AG09309 (cell line): ENCODE measurements around the gene MAGI2.

ENCODE experiments used
- DNase-seq: peaks from one replicate; pipeline ENCODE4 v3.0.0-alpha.2; 2010; ENCODE audit warnings: low read depth
- H3K4me3 ChIP-seq: 2 replicates; pipeline ENCODE4 v1.5.1; 2011; ENCODE audit warnings: mild to moderate bottlenecking, low read depth, low read length, moderate library complexity; ENCODE audit not compliant: control insufficient read depth
- CTCF ChIP-seq: IDR thresholded peaks from 2 replicates; pipeline ENCODE4 v1.5.1; 2011; ENCODE audit warnings: mild to moderate bottlenecking, low read depth, low read length, inconsistent platforms; ENCODE audit not compliant: insufficient read depth, control insufficient read depth; ENCODE audit errors: missing control alignments

The MAGI2 gene

GRCh38 chr7:79462390-79462789, 8.9 kb upstream of the MAGI2 start:
- TF ChIP-seq CTCF, result no peak
- H3K4me3 ChIP-seq, result no peak overlapping the region
- no peak for DNase-seq

- no peak for DNase-seq
- H3K4me3 ChIP-seq, result no peak overlapping the region
- no peak for TF ChIP-seq CTCF
Observed at GRCh38 chr7:79461660-79462059, 8.2 kb upstream of the MAGI2 start.

DNA sequence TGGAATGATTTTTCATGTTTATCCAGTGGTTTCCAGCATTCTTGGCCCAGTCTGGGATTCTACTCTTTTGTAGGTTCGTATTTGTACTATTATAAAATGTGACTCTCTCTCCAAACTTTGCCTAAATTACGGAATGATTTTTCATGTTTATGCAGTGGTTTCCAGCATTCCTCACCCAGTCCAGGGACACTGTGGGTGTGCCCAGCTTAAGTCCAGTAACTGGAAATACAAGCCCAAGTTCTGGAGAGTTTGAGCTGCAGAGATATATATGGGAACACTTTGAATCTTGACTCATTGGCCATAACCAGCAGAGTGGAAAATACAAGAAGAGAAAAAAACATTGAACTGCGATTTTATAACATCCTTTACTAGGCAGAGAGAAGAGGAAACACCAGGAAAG, 5.9 kb upstream of the MAGI2 start:
- TF ChIP-seq CTCF, result no peak
- H3K4me3 ChIP-seq, result no peak overlapping the region
- peak; percentile 63 for DNase-seq

DNA sequence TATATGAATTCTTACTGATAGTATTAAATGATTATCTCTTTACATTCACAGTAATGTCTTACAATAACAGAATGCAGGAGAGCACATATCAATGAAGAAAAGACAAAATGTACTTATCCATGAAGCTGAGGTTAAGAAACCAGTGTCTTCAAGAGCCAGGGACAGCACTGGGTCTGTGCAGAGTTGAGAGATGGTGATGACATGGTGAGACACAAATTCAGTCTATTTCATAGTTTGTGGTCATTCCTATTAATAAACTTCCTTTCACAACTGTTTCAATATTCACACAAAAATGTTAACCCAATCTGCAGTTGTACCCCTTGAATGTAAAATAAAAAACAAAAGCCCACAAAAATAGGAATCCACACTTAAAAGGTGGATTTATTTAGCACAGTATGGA, 5.3 kb upstream of the MAGI2 start:
- DNase-seq, result no peak
- H3K4me3 ChIP-seq, result no peak overlapping the region
- TF ChIP-seq CTCF, result no peak

DNA sequence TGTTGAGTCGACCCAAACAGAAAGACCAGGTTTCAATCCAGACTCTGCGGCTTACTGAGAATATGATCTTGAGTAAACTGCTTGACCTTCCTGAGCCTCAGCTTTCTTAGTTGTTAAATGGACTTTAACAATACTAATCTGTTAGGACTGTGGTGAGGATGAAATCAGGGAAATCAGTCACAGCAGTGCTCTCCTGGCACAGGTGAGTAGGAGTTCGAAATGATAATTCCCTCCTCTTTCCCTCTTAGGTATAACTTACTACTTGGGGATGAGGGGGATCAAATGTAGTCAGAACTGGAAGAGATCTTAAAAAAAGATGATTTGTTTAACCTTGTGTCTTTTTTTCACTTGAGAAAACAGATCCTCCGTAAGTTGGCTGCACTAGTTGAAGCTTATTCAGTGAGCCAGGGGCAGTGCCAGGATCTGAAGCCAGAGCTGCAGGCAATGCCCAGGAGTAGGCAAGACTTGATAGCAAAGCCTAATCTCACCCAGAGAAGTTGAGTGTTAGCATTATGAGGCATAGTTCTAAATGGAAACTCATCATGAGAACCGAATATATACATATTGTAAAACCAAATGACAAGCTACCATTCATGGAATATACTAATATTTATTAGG, 1.8 kb upstream of the MAGI2 start:
- DNase-seq, result no peak
- no peak for TF ChIP-seq CTCF
- peak overlapping the region; percentile 85 for H3K4me3 ChIP-seq

DNA sequence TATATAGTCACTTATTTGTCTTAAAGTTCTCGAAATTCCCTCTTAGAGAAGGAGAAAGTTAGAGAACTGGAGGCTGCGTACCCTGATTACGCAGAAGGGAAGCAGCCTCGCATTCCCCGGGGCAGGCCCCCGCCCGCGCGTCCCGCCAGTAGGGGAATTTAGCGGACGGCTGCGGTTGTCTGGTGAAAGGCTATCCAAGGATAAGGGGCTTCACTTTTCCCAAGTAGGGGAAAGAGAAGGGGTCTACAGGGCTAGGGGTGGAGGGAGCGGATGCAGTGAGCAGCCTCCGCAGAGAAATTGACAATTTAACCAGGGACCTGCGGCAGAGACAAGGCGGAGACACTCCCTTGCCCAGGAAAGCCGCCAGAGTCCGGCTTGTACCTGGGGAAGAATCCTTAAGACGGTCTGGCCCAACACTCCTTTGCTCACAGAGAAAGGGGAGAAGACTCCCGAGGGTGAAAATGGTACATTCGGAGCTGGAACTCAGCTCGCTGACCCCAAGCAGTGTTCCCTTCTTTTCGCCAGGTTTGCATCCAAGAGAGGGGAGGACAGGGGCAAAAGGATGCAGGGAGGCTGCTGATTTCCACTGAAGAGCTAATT, 994 bp upstream of the MAGI2 start:
- TF ChIP-seq CTCF, result no peak
- no peak for DNase-seq
- peak overlapping the region; percentile 85 for H3K4me3 ChIP-seq

DNA sequence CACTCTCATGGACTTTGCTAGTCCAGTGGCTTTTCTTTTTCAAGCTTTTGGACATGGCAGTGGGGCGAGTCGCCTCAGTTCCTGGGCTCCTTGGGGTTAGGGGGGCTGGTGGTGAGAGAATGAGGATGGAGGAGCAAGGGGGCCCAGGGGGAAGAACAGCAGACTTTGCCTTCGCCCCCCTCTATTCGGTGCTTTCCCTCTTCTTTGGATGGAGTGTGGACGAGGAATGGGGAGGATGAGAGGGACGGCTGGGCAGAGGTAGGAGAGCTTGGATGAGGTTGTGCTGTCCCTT, 255 bp downstream of the MAGI2 start:
- no peak for DNase-seq
- TF ChIP-seq CTCF, result no peak
- peak overlapping the region; percentile 85 for H3K4me3 ChIP-seq
